HepG2 (cell line): Measurements from ENCODE around the gene AP2B1. TPM values are rescaled to one million over a fixed set of nuclear protein-coding genes. Genes with fewer than 3 reads are reported as not detected.

ENCODE experiments used
- BRD4 ChIP-seq: sonication (generic); formaldehyde crosslinking; IDR thresholded peaks from 2 replicates; pipeline ENCODE4 v1.4.0; 2020; ENCODE audit warnings: missing genetic modification reagents
- KLF6 ChIP-seq: IDR thresholded peaks from 2 replicates; pipeline ENCODE4 v1.8.0; 2016; ENCODE audit warnings: missing biosample characterization, missing genetic modification reagents
- RFX3 ChIP-seq: IDR thresholded peaks from 2 replicates; pipeline ENCODE4 v1.6.1; 2016; ENCODE audit warnings: missing biosample characterization, missing genetic modification reagents
- SPEN ChIP-seq: sonication (generic); formaldehyde crosslinking; IDR thresholded peaks from 2 replicates; pipeline ENCODE4 v1.5.1; 2020; ENCODE audit warnings: low read depth, mild to moderate bottlenecking, missing genetic modification reagents
- TOPORS ChIP-seq: sonication (generic); formaldehyde crosslinking; IDR thresholded peaks from 2 replicates; pipeline ENCODE4 v1.8.0; 2023; ENCODE audit warnings: mild to moderate bottlenecking, missing genetic modification reagents
- ZFP1 ChIP-seq: IDR thresholded peaks from 2 replicates; pipeline ENCODE4 v1.6.1; 2016
- ZNF33B ChIP-seq: sonication (generic); formaldehyde crosslinking; IDR thresholded peaks from 2 replicates; pipeline ENCODE4 v1.5.1; 2020; ENCODE audit warnings: mild to moderate bottlenecking, missing genetic modification reagents
- ZNF431 ChIP-seq: sonication (generic); formaldehyde crosslinking; IDR thresholded peaks from 2 replicates; pipeline ENCODE4 v1.9.0; 2022; ENCODE audit warnings: missing genetic modification reagents, low read depth, mild to moderate bottlenecking, borderline replicate concordance
- ZNF781 ChIP-seq: sonication (generic); formaldehyde crosslinking; IDR thresholded peaks from 2 replicates; pipeline ENCODE4 v1.5.1; 2020; ENCODE audit warnings: borderline replicate concordance, mild to moderate bottlenecking, missing genetic modification reagents; ENCODE audit errors: not compliant biosample characterization
- polyA plus RNA-seq, 8 experiments: library from polyadenylated mRNA; depleted of rRNA in 3 of 8; stranded (reverse) in 7 of 8; unstranded in 1 of 8; fragments of >200 nt; fragmentation: Illumina TruSeq in 4 of 8; extraction: Trizol in 4 of 8; gene quantifications; 2 replicates each; pipeline versions ENCODE4 v1.2.1 to v1.2.3, GENCODE V29; 2011 to 2016; ENCODE audit warnings: low read depth in 4 of 8, missing spikeins in 1 of 8, mixed read lengths in 1 of 8; ENCODE audit not compliant: insufficient read depth in 1 of 8
- total RNA-seq, 5 experiments: library from RNA; depleted of rRNA; stranded (reverse); fragments of >200 nt; fragmentation: Illumina TruSeq; extraction: Trizol; gene quantifications; 2 replicates each; pipeline ENCODE4 v1.2.3, GENCODE V29; 2016; ENCODE audit warnings: low read depth in 1 of 5
- TF ChIP-seq, protein P1 (sequence below): sonication (generic); formaldehyde crosslinking; IDR thresholded peaks from 2 replicates; pipeline ENCODE4 v1.5.0; 2020; ENCODE audit warnings: mild to moderate bottlenecking, low read depth, missing genetic modification reagents, borderline replicate concordance
- TF ChIP-seq, protein P2 (sequence below): IDR thresholded peaks from 2 replicates; pipeline ENCODE4 v1.6.1; 2016; ENCODE audit warnings: low read depth, missing genetic modification reagents, missing compliant biosample characterization
- TF ChIP-seq, protein P3 (sequence below): sonication (generic); formaldehyde crosslinking; IDR thresholded peaks from 2 replicates; pipeline ENCODE4 v1.5.0; 2020; ENCODE audit warnings: missing genetic modification reagents
- TF ChIP-seq, protein P4 (sequence below): sonication (generic); formaldehyde crosslinking; IDR thresholded peaks from 2 replicates; pipeline ENCODE4 v1.5.0; 2020; ENCODE audit warnings: missing genetic modification reagents
- TF ChIP-seq, protein P5 (sequence below): sonication (generic); formaldehyde crosslinking; IDR thresholded peaks from 2 replicates; pipeline ENCODE4 v1.9.0; 2021; ENCODE audit warnings: missing genetic modification reagents, borderline replicate concordance

Gene AP2B1
- total and polyA plus RNA-seq, 2 of the 13 experiments (the other 11 are each of a cell fraction or from before 2014, with no cell fraction given): 23.8 to 71.3 TPM

DNA sequence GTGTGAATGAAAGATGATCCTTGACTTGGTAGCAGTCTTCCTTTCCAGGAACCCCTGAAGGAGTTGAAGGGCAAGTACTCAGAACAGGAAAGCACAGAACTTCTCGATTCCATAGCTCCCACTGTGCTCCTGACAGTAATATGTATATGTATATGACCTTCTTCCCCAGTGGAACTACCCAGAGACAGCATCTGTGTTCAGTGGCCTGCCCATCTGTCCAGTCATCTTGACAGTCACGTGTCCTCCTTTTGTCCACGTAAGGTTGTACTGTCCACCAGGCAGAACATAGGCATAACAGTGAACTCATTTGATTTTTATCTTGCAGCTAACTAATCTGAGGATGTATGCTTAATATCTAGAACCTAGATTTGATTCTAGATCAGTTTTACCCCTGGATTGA lies 106.5 kb downstream of the AP2B1 start (continued):
- TF ChIP-seq, protein P1, sequence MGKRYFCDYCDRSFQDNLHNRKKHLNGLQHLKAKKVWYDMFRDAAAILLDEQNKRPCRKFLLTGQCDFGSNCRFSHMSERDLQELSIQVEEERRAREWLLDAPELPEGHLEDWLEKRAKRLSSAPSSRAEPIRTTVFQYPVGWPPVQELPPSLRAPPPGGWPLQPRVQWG (CRISPR knock-in tag): no peak
- TF ChIP-seq ZNF781 (no peak), KLF6 (CRISPR knock-in tag) (no peak), SPEN (CRISPR knock-in tag) (no peak), ZNF33B (CRISPR knock-in tag) (no peak), ZNF431 (no peak), BRD4 (CRISPR knock-in tag) (no peak), RFX3 (CRISPR knock-in tag) (no peak), TOPORS (no peak), ZFP1 (CRISPR knock-in tag) (no peak)
- TF ChIP-seq, protein P2, sequence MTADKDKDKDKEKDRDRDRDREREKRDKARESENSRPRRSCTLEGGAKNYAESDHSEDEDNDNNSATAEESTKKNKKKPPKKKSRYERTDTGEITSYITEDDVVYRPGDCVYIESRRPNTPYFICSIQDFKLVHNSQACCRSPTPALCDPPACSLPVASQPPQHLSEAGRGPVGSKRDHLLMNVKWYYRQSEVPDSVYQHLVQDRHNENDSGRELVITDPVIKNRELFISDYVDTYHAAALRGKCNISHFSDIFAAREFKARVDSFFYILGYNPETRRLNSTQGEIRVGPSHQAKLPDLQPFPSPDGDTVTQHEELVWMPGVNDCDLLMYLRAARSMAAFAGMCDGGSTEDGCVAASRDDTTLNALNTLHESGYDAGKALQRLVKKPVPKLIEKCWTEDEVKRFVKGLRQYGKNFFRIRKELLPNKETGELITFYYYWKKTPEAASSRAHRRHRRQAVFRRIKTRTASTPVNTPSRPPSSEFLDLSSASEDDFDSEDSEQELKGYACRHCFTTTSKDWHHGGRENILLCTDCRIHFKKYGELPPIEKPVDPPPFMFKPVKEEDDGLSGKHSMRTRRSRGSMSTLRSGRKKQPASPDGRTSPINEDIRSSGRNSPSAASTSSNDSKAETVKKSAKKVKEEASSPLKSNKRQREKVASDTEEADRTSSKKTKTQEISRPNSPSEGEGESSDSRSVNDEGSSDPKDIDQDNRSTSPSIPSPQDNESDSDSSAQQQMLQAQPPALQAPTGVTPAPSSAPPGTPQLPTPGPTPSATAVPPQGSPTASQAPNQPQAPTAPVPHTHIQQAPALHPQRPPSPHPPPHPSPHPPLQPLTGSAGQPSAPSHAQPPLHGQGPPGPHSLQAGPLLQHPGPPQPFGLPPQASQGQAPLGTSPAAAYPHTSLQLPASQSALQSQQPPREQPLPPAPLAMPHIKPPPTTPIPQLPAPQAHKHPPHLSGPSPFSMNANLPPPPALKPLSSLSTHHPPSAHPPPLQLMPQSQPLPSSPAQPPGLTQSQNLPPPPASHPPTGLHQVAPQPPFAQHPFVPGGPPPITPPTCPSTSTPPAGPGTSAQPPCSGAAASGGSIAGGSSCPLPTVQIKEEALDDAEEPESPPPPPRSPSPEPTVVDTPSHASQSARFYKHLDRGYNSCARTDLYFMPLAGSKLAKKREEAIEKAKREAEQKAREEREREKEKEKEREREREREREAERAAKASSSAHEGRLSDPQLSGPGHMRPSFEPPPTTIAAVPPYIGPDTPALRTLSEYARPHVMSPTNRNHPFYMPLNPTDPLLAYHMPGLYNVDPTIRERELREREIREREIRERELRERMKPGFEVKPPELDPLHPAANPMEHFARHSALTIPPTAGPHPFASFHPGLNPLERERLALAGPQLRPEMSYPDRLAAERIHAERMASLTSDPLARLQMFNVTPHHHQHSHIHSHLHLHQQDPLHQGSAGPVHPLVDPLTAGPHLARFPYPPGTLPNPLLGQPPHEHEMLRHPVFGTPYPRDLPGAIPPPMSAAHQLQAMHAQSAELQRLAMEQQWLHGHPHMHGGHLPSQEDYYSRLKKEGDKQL (CRISPR knock-in tag): no peak
- TF ChIP-seq, protein P3, sequence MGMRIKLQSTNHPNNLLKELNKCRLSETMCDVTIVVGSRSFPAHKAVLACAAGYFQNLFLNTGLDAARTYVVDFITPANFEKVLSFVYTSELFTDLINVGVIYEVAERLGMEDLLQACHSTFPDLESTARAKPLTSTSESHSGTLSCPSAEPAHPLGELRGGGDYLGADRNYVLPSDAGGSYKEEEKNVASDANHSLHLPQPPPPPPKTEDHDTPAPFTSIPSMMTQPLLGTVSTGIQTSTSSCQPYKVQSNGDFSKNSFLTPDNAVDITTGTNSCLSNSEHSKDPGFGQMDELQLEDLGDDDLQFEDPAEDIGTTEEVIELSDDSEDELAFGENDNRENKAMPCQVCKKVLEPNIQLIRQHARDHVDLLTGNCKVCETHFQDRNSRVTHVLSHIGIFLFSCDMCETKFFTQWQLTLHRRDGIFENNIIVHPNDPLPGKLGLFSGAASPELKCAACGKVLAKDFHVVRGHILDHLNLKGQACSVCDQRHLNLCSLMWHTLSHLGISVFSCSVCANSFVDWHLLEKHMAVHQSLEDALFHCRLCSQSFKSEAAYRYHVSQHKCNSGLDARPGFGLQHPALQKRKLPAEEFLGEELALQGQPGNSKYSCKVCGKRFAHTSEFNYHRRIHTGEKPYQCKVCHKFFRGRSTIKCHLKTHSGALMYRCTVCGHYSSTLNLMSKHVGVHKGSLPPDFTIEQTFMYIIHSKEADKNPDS (CRISPR knock-in tag): no peak
- TF ChIP-seq, protein P4, sequence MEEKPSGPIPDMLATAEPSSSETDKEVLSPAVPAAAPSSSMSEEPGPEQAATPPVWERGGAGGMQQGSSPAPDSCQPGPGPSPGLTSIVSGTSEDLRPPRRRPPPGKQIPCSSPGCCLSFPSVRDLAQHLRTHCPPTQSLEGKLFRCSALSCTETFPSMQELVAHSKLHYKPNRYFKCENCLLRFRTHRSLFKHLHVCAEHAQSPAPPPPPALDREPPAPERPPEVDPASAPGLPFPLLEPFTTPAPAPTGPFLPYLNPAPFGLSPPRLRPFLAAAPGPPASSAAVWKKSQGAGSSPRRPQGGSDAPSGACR (CRISPR knock-in tag): no peak
- TF ChIP-seq, protein P5, sequence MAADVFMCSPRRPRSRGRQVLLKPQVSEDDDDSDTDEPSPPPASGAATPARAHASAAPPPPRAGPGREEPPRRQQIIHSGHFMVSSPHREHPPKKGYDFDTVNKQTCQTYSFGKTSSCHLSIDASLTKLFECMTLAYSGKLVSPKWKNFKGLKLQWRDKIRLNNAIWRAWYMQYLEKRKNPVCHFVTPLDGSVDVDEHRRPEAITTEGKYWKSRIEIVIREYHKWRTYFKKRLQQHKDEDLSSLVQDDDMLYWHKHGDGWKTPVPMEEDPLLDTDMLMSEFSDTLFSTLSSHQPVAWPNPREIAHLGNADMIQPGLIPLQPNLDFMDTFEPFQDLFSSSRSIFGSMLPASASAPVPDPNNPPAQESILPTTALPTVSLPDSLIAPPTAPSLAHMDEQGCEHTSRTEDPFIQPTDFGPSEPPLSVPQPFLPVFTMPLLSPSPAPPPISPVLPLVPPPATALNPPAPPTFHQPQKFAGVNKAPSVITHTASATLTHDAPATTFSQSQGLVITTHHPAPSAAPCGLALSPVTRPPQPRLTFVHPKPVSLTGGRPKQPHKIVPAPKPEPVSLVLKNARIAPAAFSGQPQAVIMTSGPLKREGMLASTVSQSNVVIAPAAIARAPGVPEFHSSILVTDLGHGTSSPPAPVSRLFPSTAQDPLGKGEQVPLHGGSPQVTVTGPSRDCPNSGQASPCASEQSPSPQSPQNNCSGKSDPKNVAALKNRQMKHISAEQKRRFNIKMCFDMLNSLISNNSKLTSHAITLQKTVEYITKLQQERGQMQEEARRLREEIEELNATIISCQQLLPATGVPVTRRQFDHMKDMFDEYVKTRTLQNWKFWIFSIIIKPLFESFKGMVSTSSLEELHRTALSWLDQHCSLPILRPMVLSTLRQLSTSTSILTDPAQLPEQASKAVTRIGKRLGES (CRISPR knock-in tag): no peak
- TF ChIP-seq, all 625 proteins: peak for 0
